ENCODE results near the gene SNX32.

Gene SNX32

DNA sequence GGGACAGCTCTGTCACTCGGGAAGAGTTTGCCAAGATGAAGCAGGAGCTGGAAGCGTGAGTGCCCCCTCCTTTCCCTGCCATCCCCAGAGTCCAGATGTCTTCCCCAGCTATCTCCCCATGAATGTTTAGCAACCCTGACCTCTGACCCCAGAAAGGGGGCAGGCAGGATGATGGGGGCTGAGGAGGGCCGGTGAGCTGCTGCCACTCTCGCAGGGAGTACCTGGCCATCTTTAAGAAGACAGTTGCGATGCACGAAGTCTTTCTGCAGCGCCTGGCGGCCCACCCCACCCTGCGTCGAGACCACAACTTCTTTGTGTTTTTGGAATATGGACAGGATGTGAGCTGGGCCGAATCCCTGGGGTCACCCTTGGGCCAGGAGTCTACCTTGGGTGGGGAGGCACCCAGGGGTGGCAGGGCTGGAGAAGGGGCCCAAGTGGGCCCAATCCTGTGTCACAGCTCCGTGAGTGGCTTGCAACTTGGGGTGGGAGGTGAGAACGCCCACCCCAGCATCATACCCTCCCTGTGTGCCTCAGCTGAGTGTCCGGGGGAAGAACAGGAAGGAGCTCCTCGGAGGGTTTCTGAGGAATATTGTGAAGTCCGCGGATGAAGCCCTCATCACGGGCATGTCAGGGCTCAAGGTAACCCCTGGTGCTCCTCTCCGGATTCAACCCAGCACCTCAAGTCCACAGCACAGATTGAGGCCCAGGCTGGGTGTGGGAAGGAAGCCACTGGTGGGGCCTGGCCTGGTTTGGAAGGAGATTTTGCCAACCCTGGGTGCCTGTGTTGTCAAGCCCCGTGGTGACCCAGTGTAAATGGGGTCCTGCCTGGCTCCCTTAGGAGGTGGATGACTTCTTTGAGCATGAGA is 16.7 kb downstream of the SNX32 start:
- H3K27ac ChIP-seq (ENCODE audit: low read depth, low read length), result no peak overlapping the region
- H3K4me3 ChIP-seq (ENCODE audit: low read length), result no peak overlapping the region
- H3K9ac ChIP-seq (ENCODE audit: low read length), result no peak overlapping the region
- no peaks in the 10 kb centered on the region for H3K4me1 ChIP-seq (ENCODE audit: control insufficient read depth, insufficient read depth, low read length)
- peaks cover 30% of the 10 kb centered on the region for H3K36me3 ChIP-seq (ENCODE audit: control insufficient read depth, insufficient read depth, low read length)
- no peaks in the 10 kb centered on the region for H3K27me3 ChIP-seq (ENCODE audit: control insufficient read depth, insufficient read depth, low read length)

DNA sequence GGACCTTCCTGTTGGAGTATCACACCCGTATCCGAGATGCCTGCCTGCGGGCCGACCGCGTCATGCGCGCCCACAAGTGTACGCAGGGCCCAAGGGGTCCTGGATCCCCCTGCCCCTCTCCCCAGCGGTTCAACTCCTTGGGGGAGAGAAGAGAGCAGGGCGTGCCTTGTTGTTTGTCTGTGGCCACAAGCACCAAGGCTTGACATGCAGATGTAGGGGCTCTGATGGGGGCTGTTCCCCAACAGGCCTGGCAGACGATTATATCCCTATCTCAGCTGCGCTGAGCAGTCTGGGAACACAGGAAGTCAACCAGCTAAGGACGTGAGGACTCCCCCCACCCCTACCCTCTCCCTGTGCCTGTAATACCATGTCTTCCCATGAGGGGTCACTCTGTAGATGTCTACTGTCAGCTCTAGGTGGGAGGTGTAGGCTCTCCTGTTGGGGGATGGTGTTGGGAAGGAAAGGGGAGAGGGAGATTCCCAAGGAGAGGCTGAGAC is 17.4 kb downstream of the SNX32 start:
- Histone ChIP-seq H3K4me1 (ENCODE audit: control insufficient read depth, insufficient read depth, low read length) (peaks cover 1% of the 10 kb centered on the region), H3K36me3 (ENCODE audit: control insufficient read depth, insufficient read depth, low read length) (peaks cover 37% of the 10 kb centered on the region), H3K9ac (ENCODE audit: low read length) (no peak overlapping the region), H3K27me3 (ENCODE audit: control insufficient read depth, insufficient read depth, low read length) (no peaks in the 10 kb centered on the region), H3K27ac (ENCODE audit: low read depth, low read length) (no peak overlapping the region), H3K4me3 (ENCODE audit: low read length) (no peak overlapping the region)

DNA sequence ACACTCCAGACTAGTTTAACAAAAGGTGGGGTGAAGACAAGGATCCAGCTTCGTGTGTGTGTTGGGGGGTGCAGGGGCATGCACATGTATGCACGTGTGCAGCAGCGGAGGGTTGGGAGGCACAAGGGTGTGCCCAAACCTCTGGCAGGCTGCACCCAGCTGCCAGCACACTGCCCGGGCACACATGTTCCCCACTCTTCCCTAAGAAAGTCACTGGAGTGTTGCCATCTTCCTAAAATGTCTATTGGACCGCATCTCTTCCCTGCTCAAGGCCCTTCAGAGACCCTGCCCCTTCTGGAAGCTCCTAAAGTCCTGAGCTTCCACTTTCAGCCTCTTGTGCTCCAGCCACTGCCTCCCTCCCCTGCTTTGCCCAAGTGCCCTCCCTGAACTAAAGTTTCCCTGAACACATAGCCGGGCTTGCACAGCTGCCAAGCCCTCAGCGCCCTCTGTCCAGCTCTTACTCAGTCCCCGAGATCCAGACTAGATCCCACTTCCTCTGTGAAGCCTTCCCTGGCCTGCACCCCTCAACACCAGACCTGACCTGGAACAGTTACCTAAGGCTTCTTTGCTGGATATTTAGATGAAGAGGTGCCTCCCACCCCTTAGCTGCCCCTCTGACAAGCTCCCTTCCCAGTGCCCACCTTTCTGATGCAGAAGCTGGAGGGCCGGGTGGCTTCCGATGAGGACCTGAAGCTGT is 18.2 kb downstream of the SNX32 start:
- no peak overlapping the region for H3K4me3 ChIP-seq (ENCODE audit: low read length)
- H3K27me3 ChIP-seq (ENCODE audit: control insufficient read depth, insufficient read depth, low read length), result no peaks in the 10 kb centered on the region
- no peak overlapping the region for H3K27ac ChIP-seq (ENCODE audit: low read depth, low read length)
- H3K36me3 ChIP-seq (ENCODE audit: control insufficient read depth, insufficient read depth, low read length), result peaks cover 37% of the 10 kb centered on the region
- H3K4me1 ChIP-seq (ENCODE audit: control insufficient read depth, insufficient read depth, low read length), result peaks cover 7% of the 10 kb centered on the region
- no peak overlapping the region for H3K9ac ChIP-seq (ENCODE audit: low read length)

DNA sequence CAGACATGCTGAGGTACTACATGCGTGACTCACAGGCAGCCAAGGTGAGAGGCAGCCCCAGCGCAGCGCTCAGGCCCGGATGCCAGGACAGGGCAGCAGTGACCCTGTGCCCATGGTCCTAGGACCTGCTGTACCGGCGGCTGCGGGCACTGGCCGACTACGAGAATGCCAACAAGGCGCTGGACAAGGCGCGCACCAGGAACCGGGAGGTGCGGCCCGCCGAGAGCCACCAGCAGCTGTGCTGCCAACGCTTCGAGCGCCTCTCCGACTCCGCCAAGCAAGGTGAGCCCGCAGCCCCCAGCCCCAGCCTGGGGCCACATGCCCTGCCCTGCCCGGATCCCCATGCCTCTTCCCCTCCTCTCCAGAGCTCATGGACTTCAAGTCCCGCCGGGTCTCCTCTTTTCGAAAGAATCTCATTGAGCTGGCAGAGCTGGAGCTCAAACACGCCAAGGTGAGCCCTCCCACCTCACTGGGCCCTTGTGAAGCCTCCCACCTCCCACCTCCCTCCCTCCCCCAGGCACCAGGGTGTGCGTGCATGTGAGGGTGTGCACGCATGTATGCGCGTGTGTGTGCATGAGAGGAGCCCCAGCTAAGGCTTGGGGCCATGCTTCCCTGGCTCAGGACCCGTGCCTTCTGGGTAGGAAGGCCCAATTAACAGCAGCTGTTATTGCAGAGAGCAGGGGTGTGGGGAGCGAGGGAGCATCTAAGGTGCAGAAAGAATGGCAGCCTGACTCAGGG is 18.9 kb downstream of the SNX32 start:
- Histone ChIP-seq H3K27ac (ENCODE audit: low read depth, low read length) (no peak overlapping the region), H3K27me3 (ENCODE audit: control insufficient read depth, insufficient read depth, low read length) (no peaks in the 10 kb centered on the region), H3K9ac (ENCODE audit: low read length) (no peak overlapping the region), H3K36me3 (ENCODE audit: control insufficient read depth, insufficient read depth, low read length) (peaks cover 37% of the 10 kb centered on the region), H3K4me3 (ENCODE audit: low read length) (no peak overlapping the region), H3K4me1 (ENCODE audit: control insufficient read depth, insufficient read depth, low read length) (peaks cover 7% of the 10 kb centered on the region)

DNA sequence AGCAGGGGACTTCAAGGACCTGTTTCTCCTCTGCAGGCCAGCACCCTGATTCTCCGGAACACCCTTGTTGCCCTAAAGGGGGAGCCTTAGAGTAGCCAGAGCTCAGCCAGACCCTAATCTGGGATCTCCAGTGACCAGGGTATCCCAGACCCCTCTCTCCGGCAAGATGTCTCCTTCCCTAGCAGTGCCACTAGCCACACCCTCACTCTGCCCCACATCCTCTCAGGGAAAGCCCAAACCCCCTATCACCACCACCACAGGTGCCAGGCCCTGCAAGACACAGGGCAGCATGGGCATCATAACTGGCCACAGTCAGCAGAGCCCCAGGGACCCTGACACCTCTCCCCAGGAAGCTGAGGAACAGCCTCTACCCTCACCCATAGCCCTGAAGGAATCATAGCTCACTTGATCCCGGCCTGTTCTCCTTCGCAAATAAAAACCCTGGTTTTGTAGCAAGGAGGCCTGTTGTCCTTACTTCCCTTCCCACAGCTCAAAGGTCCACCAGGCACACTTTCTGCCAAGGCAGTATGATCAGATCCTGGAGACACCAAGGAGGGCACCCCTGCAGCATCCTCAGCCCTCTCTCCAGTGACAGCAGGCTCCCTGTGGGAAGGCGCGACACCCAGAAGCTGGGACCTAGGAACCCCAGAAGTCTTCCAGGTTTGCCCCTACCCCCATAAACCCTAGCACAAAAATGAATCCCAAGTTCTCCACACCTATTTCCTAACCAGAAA is 19.6 kb downstream of the SNX32 start:
- Histone ChIP-seq H3K4me3 (ENCODE audit: low read length) (no peak overlapping the region), H3K9ac (ENCODE audit: low read length) (no peak overlapping the region), H3K27ac (ENCODE audit: low read depth, low read length) (no peak overlapping the region), H3K27me3 (ENCODE audit: control insufficient read depth, insufficient read depth, low read length) (no peaks in the 10 kb centered on the region), H3K4me1 (ENCODE audit: control insufficient read depth, insufficient read depth, low read length) (peaks cover 8% of the 10 kb centered on the region), H3K36me3 (ENCODE audit: control insufficient read depth, insufficient read depth, low read length) (peaks cover 37% of the 10 kb centered on the region)

DNA sequence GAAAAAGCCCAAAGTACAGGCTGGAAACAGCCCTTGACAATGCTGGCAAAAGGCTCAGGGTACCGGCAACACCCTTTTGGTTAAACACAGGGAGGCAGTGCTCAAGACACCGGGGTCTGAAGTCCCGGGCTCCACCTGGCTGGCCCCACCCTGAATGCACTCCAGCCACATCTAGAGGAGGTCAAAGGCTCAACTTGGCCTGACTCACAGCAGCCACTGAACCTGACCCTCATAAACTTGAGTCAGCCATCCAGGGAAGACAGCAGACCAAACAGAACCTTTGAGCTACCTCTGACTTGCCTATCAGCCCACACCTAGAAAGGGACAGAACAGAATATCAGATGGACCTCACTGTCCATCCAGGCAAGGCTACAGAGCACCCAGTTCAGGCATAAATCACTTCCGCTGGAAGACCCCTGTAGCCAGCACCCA is 20.4 kb downstream of the SNX32 start:
- no peak overlapping the region for H3K4me3 ChIP-seq (ENCODE audit: low read length)
- peaks cover 12% of the 10 kb centered on the region for H3K4me1 ChIP-seq (ENCODE audit: control insufficient read depth, insufficient read depth, low read length)
- H3K9ac ChIP-seq (ENCODE audit: low read length), result no peak overlapping the region
- peaks cover 37% of the 10 kb centered on the region for H3K36me3 ChIP-seq (ENCODE audit: control insufficient read depth, insufficient read depth, low read length)
- H3K27ac ChIP-seq (ENCODE audit: low read depth, low read length), result no peak overlapping the region
- H3K27me3 ChIP-seq (ENCODE audit: control insufficient read depth, insufficient read depth, low read length), result no peaks in the 10 kb centered on the region

DNA sequence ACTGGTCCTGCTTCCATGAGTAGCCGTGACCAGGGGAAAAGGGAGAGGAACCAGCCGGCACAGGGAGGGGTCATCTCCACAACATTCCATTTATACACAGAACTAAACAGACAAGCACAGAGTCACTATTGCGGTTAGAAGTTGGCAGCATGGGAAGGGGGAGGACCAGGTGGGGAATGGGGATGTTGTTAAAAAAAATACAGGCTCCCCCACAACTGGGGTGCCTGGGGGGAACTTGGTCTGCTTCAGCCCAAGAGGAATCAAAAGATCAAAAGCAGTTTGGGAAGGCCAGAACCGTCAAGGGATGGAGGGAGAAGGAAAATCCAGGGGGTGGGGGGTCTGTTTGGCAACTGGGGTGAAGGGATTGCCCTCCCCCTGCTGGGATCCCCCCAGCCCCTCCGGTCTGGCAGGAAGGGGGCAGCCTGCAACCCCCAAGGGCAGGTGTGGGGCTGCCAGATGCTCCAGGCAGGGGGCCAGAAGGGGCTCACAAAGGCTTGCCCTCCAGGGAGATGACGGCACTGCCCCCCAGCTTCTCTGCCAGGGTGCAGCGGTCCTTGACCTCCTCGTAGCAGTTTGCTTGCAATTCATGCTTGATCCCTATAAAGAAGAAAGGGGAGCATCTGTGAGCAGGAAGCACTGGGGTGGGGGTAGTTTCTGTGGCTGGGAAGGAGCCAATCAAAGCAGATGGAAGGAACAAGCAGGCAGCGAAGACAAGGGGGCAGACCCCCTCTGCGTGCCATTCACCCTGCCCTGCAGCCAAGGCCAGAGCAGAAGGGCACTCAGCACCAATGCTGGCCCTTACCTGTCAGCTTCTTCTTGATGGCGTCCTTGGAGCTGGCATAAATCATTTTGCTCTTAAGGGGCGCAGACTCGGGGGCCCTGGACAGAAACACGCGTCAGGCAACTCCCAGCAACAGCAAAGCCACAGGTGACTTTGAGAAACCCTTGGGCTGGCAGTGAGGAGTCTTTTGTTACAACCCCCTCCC is 21.4 kb downstream of the SNX32 start:
- H3K4me3 ChIP-seq (ENCODE audit: low read length), result peak overlapping the region; percentile 96
- H3K9ac ChIP-seq (ENCODE audit: low read length), result no peak overlapping the region
- H3K36me3 ChIP-seq (ENCODE audit: control insufficient read depth, insufficient read depth, low read length), result peaks cover 37% of the 10 kb centered on the region
- no peak overlapping the region for H3K27ac ChIP-seq (ENCODE audit: low read depth, low read length)
- no peaks in the 10 kb centered on the region for H3K27me3 ChIP-seq (ENCODE audit: control insufficient read depth, insufficient read depth, low read length)
- peaks cover 17% of the 10 kb centered on the region for H3K4me1 ChIP-seq (ENCODE audit: control insufficient read depth, insufficient read depth, low read length)

DNA sequence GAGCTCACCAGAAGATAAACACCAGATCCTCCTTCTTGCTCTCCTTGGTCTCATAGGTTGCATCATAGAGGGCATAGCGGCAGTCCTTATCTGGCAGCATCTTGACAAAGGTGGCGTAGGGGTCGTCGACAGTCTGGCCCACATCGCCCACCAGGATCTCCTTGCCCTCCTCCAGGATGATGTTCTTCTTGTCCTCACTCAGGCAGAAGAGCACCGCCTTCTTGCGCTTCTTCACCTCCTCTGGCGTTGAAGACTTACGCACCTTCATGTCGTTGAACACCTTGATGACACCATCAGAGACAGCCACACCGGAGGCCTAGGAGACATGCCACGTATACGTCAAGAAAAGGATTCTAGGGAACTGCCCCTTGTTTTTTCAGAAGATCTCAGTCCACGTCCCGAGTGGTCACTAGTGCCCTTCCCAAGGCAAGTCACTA is 22.2 kb downstream of the SNX32 start:
- Histone ChIP-seq H3K27me3 (ENCODE audit: control insufficient read depth, insufficient read depth, low read length) (no peaks in the 10 kb centered on the region), H3K27ac (ENCODE audit: low read depth, low read length) (no peak overlapping the region), H3K9ac (ENCODE audit: low read length) (no peak overlapping the region), H3K4me1 (ENCODE audit: control insufficient read depth, insufficient read depth, low read length) (peaks cover 19% of the 10 kb centered on the region), H3K36me3 (ENCODE audit: control insufficient read depth, insufficient read depth, low read length) (peaks cover 37% of the 10 kb centered on the region), H3K4me3 (ENCODE audit: low read length) (peak overlapping the region; percentile 96)

DNA sequence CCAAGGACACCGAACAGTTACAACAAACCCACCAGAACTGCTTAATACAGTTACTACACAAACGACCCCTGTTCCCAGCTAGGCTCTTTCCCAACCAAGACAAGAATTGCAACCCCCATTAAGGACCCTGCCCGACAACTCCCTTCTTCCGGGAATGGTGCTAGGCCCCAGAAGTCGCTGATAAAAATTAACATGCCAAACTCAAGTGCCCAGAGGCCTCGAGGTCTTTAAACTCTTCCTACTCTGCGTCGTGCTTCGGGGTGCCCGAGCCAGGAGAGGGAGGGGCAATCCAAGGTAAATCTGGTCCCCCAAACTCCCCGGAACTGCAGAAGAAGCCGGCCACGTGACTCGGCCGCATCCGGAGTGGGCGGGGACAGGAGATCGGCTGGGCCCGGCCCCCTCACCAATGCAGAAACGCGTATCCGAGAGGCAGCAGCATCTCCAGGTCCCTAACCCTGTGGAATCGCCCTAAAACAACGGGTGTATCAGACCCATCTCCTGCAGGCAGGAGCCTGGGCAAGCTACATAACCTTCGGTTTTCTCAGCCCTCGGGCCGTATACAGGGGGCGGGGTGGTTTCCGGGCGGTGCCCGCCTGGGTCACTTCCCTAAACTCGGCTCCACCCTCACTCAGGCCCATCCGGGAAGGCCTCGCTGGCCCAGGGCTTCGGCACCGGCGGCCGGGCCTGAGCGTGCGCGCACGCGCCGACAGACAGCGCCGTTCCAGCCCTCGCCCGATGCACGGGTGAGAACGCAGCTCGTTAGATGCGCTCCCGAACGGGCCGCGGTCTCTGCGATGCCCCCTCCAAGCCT is 23.1 kb downstream of the SNX32 start:
- peak overlapping the region; percentile 96 for H3K4me3 ChIP-seq (ENCODE audit: low read length)
- H3K4me1 ChIP-seq (ENCODE audit: control insufficient read depth, insufficient read depth, low read length), result peaks cover 26% of the 10 kb centered on the region
- peaks cover 29% of the 10 kb centered on the region for H3K36me3 ChIP-seq (ENCODE audit: control insufficient read depth, insufficient read depth, low read length)
- H3K27me3 ChIP-seq (ENCODE audit: control insufficient read depth, insufficient read depth, low read length), result no peaks in the 10 kb centered on the region
- H3K27ac ChIP-seq (ENCODE audit: low read depth, low read length), result peak overlapping the region; percentile 97
- peak overlapping the region; percentile 85 for H3K9ac ChIP-seq (ENCODE audit: low read length)

DNA sequence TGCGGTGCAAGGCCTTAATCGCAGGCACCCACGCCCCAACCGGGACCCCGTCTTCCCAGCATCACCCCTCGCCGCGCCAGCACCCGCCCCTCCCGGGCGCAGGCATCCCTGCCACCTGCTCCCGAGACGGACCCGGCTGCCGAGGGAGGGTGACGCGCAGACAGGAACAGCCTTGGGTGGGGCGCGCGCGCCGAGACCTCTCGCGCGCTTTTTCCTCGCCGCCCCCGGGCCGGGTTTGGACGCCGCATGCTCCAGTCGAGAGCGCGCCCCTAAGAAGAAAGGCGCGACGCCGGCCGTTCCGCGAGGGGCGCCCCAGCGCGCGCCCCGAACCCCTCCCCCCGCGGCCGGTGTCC is 23.7 kb downstream of the SNX32 start:
- Histone ChIP-seq H3K27me3 (ENCODE audit: control insufficient read depth, insufficient read depth, low read length) (no peaks in the 10 kb centered on the region), H3K9ac (ENCODE audit: low read length) (peak overlapping the region; percentile 85), H3K27ac (ENCODE audit: low read depth, low read length) (peak overlapping the region; percentile 97), H3K4me3 (ENCODE audit: low read length) (peak overlapping the region; percentile 96), H3K4me1 (ENCODE audit: control insufficient read depth, insufficient read depth, low read length) (peaks cover 26% of the 10 kb centered on the region), H3K36me3 (ENCODE audit: control insufficient read depth, insufficient read depth, low read length) (peaks cover 33% of the 10 kb centered on the region)
